ENCODE measurements around the gene SHISAL1.

SHISAL1 gene

GRCh38 chr22:44206696-44207095 lies 106.1 kb downstream of the SHISAL1 start:
- TF ChIP-seq PAX5 (IDR thresholded peaks at IDR 0.05; ENCODE audit: insufficient read depth, low read length, severe bottlenecking) = no peak
- no peak for TF ChIP-seq SPI1 (IDR thresholded peaks at IDR 0.05; ENCODE audit: low read depth, low read length)
- TF ChIP-seq POU2F2 (IDR thresholded peaks at IDR 0.05; ENCODE audit: low read depth, low read length) = no peak
- TF ChIP-seq POLR2A (IDR thresholded peaks at IDR 0.05; ENCODE audit: low read depth, low read length) = no peak
- TF ChIP-seq TAF1 (IDR thresholded peaks at IDR 0.05; ENCODE audit: low read depth, low read length) = no peak
- no peak for TF ChIP-seq POLR2AphosphoS5 (IDR thresholded peaks at IDR 0.05; ENCODE audit: low read depth, low read length)
- DNase-seq (ENCODE audit: insufficient read length, low spot score) = no peak
- FAIRE-seq = no peak

DNA sequence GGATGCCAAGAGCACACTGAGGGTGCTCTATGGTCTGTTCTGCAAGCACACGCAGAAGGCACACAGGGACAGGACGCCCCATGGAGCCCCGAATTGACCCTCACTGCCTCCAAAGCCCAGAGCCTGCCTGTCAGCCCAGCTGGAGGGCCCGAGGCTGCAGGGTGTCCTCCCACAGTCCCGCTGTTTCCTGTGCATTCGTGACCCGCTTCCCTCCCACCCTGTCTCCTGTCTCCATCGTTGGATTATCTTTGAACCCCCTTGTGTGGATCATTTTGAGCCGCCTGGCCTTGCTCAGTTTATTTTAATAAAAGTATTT lies 106.5 kb downstream of the SHISAL1 start:
- FAIRE-seq (no peak), DNase-seq (ENCODE audit: insufficient read length, low spot score) (no peak)
- no peak for TF ChIP-seq TAF1 (IDR thresholded peaks at IDR 0.05; ENCODE audit: low read depth, low read length)
- TF ChIP-seq POLR2AphosphoS5 (IDR thresholded peaks at IDR 0.05; ENCODE audit: low read depth, low read length) = no peak
- TF ChIP-seq SPI1 (IDR thresholded peaks at IDR 0.05; ENCODE audit: low read depth, low read length) = no peak
- TF ChIP-seq PAX5 (IDR thresholded peaks at IDR 0.05; ENCODE audit: insufficient read depth, low read length, severe bottlenecking) = no peak
- TF ChIP-seq POLR2A (IDR thresholded peaks at IDR 0.05; ENCODE audit: low read depth, low read length) = no peak
- TF ChIP-seq POU2F2 (IDR thresholded peaks at IDR 0.05; ENCODE audit: low read depth, low read length) = no peak

- no peak for TF ChIP-seq TAF1 (IDR thresholded peaks at IDR 0.05; ENCODE audit: low read depth, low read length)
- no peak for TF ChIP-seq POLR2A (IDR thresholded peaks at IDR 0.05; ENCODE audit: low read depth, low read length)
- no peak for TF ChIP-seq SPI1 (IDR thresholded peaks at IDR 0.05; ENCODE audit: low read depth, low read length)
- FAIRE-seq = no peak
- DNase-seq (ENCODE audit: insufficient read length, low spot score) = no peak
These were observed 107.0 kb downstream of the SHISAL1 start for GRCh38 chr22:44205516-44206329.

DNA sequence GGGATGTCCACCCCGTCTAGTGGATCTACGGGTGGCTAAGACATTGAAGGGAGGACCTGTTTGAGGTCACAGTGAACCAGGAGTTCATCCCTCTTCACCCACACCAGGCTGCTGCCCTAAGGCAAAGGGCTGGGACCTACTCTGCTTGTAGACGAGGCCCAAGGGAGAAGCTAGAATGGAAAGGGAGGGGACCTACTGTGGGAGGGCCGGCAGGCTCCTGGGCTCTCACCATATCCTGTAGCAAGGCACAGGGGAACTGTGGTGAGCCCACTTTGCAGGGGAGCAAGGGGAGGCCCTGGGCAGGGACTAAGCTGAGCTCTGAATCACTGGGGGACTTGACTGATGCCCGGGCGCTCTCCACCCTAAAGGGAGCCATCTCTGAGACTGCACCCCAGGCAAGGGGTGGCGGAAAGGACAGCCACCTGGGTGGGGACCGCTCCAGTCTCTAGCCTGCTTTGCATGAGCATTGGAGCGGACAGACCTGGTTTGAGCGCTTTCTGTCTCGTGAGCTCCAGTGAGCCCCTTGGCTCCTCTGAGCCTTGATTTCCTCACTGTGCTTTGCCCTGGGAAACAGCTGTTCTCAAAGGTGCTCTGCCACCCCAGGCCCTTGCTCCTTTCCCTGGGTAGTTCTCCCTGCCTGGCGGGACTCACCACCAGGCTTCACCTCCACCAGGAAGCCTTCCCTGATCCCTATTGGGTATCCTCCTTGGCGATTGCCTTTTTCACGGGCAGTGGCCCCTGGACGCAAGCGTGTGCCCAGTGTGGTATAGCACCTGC lies 107.8 kb downstream of the SHISAL1 start:
- DNase-seq (ENCODE audit: insufficient read length, low spot score) (no peak), FAIRE-seq (no peak)

GRCh38 chr22:44203203-44203602 lies 109.5 kb downstream of the SHISAL1 start:
- TF ChIP-seq POLR2A (IDR thresholded peaks at IDR 0.05; ENCODE audit: low read depth, low read length) (no peak), POLR2AphosphoS5 (IDR thresholded peaks at IDR 0.05; ENCODE audit: low read depth, low read length) (no peak), POU2F2 (IDR thresholded peaks at IDR 0.05; ENCODE audit: low read depth, low read length) (no peak), TAF1 (IDR thresholded peaks at IDR 0.05; ENCODE audit: low read depth, low read length) (no peak), SPI1 (IDR thresholded peaks at IDR 0.05; ENCODE audit: low read depth, low read length) (no peak), PAX5 (IDR thresholded peaks at IDR 0.05; ENCODE audit: insufficient read depth, low read length, severe bottlenecking) (no peak)
- FAIRE-seq = no peak
- DNase-seq (ENCODE audit: insufficient read length, low spot score) = no peak

More for the DNA sequence above, 107.8 kb downstream of the SHISAL1 start:
- TF ChIP-seq POLR2A (IDR thresholded peaks at IDR 0.05; ENCODE audit: low read depth, low read length) (no peak), SPI1 (IDR thresholded peaks at IDR 0.05; ENCODE audit: low read depth, low read length) (no peak), POLR2AphosphoS5 (IDR thresholded peaks at IDR 0.05; ENCODE audit: low read depth, low read length) (no peak), POU2F2 (IDR thresholded peaks at IDR 0.05; ENCODE audit: low read depth, low read length) (no peak), TAF1 (IDR thresholded peaks at IDR 0.05; ENCODE audit: low read depth, low read length) (no peak), PAX5 (IDR thresholded peaks at IDR 0.05; ENCODE audit: insufficient read depth, low read length, severe bottlenecking) (no peak)

GRCh38 chr22:44202261-44202789 lies 110.4 kb downstream of the SHISAL1 start:
- TF ChIP-seq POU2F2 (IDR thresholded peaks at IDR 0.05; ENCODE audit: low read depth, low read length) (no peak), PAX5 (IDR thresholded peaks at IDR 0.05; ENCODE audit: insufficient read depth, low read length, severe bottlenecking) (no peak), SPI1 (IDR thresholded peaks at IDR 0.05; ENCODE audit: low read depth, low read length) (no peak), TAF1 (IDR thresholded peaks at IDR 0.05; ENCODE audit: low read depth, low read length) (no peak), POLR2AphosphoS5 (IDR thresholded peaks at IDR 0.05; ENCODE audit: low read depth, low read length) (no peak), POLR2A (IDR thresholded peaks at IDR 0.05; ENCODE audit: low read depth, low read length) (no peak)
- FAIRE-seq (no peak), DNase-seq (ENCODE audit: insufficient read length, low spot score) (no peak)

DNA sequence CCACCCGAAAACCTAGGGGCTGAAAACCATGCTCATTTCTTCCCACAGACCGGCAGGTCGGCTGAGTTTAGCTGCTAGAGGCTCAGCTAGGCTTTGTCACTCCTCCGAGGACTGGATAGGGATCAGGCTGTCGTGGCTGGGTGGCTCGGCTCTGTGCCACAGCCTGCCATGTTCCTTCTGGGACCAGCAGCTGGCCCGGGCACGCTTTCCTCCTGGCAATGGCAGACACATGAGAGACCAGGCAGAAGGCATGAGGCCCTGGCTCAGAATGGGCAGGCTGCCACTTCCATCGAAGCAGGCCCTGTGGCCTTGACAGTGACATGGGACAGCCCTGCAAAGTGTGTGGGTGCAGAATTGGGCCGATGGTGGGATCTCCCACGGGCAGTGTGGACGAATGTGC lies 111.1 kb downstream of the SHISAL1 start:
- DNase-seq (ENCODE audit: insufficient read length, low spot score) (no peak), FAIRE-seq (no peak)
- no peak for TF ChIP-seq POLR2AphosphoS5 (IDR thresholded peaks at IDR 0.05; ENCODE audit: low read depth, low read length)
- no peak for TF ChIP-seq POLR2A (IDR thresholded peaks at IDR 0.05; ENCODE audit: low read depth, low read length)
- no peak for TF ChIP-seq PAX5 (IDR thresholded peaks at IDR 0.05; ENCODE audit: insufficient read depth, low read length, severe bottlenecking)
- no peak for TF ChIP-seq SPI1 (IDR thresholded peaks at IDR 0.05; ENCODE audit: low read depth, low read length)
- no peak for TF ChIP-seq TAF1 (IDR thresholded peaks at IDR 0.05; ENCODE audit: low read depth, low read length)
- TF ChIP-seq POU2F2 (IDR thresholded peaks at IDR 0.05; ENCODE audit: low read depth, low read length) = no peak

DNA sequence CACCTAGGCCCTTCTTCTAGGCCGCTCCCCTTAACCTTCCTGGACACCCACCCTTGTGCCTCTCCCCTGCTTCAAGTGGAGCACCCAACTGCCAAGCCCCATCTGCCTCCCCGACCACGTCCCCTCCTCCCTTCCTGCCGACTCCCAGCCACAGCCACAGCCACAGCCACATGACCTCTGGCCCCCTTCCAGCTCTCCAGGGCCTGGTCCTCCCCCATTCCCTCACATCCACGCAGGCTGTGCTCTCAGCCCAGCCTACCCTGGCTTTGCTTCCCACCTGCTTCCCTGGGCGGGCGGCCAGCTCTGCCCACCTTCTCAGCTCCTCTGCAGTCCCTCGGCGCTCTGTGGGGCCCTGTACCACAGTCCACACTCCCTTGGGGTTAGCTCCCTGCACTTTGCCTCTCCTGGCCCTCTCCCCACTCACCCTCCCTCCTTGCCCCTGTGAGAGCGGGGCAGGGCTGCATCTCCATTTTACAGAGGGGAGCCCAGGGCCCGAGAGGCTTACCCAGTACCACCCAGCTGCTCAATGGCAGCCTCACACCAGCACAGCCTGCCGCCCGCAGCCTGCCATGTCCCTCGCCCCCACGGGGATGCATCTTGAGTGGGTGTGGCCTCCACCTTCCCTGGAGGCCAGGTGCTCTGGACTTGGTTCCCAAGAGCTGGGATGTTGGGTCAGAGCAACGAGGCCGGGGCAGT lies 111.7 kb downstream of the SHISAL1 start:
- TF ChIP-seq TAF1 (IDR thresholded peaks at IDR 0.05; ENCODE audit: low read depth, low read length) = no peak
- TF ChIP-seq SPI1 (IDR thresholded peaks at IDR 0.05; ENCODE audit: low read depth, low read length) = no peak
- TF ChIP-seq PAX5 (IDR thresholded peaks at IDR 0.05; ENCODE audit: insufficient read depth, low read length, severe bottlenecking) = no peak
- TF ChIP-seq POLR2A (IDR thresholded peaks at IDR 0.05; ENCODE audit: low read depth, low read length) = no peak
- no peak for TF ChIP-seq POLR2AphosphoS5 (IDR thresholded peaks at IDR 0.05; ENCODE audit: low read depth, low read length)
- no peak for TF ChIP-seq POU2F2 (IDR thresholded peaks at IDR 0.05; ENCODE audit: low read depth, low read length)
- DNase-seq (ENCODE audit: insufficient read length, low spot score) (no peak), FAIRE-seq (no peak)

- DNase-seq (ENCODE audit: insufficient read length, low spot score) (no peak), FAIRE-seq (no peak)
- no peak for TF ChIP-seq PAX5 (IDR thresholded peaks at IDR 0.05; ENCODE audit: insufficient read depth, low read length, severe bottlenecking)
- TF ChIP-seq POU2F2 (IDR thresholded peaks at IDR 0.05; ENCODE audit: low read depth, low read length) = no peak
- TF ChIP-seq POLR2A (IDR thresholded peaks at IDR 0.05; ENCODE audit: low read depth, low read length) = no peak
- TF ChIP-seq POLR2AphosphoS5 (IDR thresholded peaks at IDR 0.05; ENCODE audit: low read depth, low read length) = no peak
- TF ChIP-seq SPI1 (IDR thresholded peaks at IDR 0.05; ENCODE audit: low read depth, low read length) = no peak
- TF ChIP-seq TAF1 (IDR thresholded peaks at IDR 0.05; ENCODE audit: low read depth, low read length) = no peak
These were observed 112.3 kb downstream of the SHISAL1 start for GRCh38 chr22:44200451-44200850.
